Stimulated activated CD4-positive, alpha-beta T cell treated with anti-CD3 and anti-CD28 coated beads, Interleukin-2, amount 100 ng/mL, for 4 hours (primary cell): Measurements from ENCODE around the gene ZFHX3.
"Not testable (repeated sequence)": the region's sequence is repeated elsewhere in the genome, so short reads cannot be mapped to it uniquely, and the experiment has no call there.

Experiments
- DNase-seq: peaks from one replicate; pipeline ENCODE4 v3.0.0-alpha.2; 2020; ENCODE audit warnings: low read depth

Gene ZFHX3

DNA sequence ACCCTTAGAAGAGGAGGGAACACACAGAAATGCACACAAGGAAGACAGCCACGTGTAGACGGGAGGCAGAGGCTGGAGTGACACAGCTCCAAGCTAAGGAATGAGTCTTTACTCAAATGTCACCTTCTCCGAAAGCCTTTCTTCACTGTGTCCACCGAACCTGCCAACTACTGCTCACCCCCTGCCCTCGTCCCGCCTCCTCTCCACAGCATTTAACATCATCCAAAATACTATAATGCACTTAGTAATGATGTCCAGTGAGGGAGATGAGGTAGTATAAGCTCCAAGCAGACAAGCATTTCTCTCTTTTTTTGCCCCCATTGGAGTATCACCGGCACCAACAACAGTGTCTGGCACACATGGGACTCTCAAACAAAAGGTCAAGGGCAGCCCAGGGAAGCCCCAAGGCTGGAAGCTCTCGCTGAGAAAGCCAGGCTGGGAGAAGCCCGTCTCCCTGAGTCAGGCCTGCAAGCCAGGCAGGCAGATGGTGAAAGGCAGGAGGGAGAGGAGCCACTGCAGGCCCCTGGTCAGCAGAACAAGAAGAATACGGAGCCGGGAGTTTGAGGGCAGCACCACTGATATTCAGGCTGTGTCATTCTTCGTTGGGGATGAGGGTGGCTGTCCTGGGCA is 25.9 kb downstream of the ZFHX3 start:
- no peak for DNase-seq

DNA sequence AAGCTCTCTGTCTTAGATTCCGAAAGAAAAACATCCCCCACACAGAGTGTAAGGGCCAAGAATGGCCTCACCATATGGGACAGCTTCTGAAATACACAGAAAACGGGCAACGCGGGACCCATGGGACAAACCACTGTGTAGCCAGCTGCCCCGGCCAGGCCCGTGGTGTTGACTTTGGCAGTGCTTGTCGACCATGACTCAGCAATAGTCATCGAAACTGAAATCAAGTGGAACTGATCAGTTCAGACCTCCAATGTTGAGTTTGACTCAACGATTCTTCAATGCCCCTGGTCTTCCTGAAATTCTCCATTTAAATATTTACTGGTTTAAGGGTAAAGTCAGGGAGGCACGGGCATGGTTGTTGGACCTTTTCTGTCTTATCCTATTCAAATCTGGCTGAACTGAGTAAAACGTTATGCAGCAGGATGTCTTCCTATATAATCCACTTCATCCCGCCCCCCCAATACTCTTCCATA is 27.5 kb downstream of the ZFHX3 start:
- no peak for DNase-seq

DNA sequence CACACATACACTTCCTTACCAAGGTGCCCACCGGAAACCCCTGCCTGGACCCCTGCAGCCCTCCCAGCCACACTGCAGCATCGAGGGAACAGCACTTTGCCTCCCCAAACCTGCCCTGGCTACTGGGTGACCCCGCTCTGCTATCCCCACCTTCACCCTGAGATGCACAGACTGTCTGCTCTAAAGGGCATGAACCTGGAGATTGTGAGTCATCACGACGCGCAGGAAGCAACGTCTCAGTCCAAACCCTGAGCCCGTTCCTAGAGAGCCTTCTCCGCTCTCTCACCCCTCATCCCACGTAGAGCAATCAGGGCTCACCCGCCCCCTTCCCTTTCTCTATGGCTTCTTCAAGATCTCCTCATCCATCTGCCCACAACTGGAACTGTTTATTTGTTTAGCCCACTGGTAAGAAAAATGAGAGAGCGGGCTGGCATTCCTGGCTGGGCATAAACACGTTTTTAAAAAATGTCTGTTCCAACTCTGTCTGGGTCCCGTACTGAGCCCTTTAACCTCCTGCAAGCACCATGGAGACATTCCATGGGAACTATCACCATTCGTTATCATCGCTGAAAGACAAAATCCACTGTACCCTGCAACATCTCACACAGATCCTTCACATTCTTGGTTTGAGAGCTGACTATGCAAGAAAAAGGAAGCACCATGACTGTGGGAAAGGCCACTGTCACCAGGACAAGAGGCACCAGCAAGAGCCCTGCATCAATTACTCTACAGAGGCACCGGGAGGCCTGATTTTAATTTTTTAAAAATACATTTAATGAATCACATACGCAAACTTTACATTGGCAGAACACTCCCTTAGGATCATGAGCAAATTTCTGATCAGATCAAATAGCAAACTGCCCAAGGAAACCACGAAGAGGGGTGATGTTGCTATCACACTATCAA is 28.2 kb downstream of the ZFHX3 start:
- no peak for DNase-seq

DNA sequence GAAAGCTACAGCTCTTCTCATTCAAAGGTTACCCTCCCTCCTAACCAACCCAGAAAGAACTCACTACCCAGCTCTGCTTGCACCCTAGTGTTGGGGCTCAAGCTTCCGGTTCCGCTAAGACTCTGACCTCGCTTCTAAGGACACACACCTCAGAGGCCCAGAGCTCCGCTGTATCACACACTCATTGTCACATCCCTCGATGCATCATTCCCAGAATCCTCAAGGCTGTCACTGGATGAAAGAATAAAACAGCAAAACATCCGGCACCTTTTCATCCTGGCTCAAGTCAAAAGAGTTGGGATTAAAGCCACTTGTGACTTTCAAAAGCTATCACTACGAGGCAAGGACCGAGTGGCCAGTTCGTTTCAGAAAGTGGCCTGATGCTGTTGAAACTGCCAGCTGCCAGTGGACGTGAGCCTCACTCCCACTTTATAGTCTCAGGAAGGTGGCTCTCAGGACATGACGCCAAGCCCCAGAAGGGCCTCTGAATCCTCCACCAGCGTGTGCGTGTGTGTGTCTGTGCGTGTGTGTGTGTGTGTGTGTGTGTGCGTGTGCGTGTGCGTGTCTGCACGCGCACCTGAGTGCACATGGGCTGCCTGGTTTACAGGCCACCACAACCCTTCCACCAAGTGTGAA is 29.0 kb downstream of the ZFHX3 start:
- DNase-seq = no peak

DNA sequence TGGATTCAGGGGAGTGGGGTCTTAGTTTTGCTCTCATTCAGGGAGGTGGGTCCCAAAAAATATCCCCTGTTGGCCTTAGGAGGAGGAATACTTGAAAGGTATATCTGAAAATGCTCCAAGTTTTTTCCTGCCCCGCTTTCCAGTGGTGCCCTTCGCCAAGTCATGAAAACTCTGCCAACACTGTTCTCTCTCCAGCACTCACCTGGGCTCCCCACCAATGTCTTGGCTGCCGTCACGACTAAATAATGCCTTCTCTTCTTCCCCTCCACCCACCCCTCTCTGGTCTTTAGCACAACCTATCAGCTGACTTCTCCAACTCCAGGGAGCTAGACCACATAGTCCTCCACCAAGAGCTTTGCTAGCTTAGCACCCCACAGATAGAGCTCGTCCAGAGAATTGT is 30.6 kb downstream of the ZFHX3 start:
- DNase-seq = no peak

DNA sequence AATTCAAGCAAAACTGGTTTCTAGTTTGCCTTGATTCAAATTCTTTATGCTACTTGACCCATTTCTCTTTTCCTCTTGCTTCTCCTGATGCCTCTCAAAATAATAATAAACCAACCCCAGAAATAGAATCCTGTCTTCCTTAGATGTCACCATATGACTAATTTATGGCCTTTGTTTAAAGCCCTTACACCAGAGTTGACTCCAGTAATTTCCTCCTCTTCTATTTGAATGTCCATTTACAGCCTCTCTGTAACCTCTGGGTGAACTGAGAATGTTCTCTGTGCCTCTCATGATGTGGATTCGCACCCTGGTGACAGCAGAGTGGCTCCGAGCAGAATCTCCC is 31.5 kb downstream of the ZFHX3 start:
- DNase-seq = no peak

DNA sequence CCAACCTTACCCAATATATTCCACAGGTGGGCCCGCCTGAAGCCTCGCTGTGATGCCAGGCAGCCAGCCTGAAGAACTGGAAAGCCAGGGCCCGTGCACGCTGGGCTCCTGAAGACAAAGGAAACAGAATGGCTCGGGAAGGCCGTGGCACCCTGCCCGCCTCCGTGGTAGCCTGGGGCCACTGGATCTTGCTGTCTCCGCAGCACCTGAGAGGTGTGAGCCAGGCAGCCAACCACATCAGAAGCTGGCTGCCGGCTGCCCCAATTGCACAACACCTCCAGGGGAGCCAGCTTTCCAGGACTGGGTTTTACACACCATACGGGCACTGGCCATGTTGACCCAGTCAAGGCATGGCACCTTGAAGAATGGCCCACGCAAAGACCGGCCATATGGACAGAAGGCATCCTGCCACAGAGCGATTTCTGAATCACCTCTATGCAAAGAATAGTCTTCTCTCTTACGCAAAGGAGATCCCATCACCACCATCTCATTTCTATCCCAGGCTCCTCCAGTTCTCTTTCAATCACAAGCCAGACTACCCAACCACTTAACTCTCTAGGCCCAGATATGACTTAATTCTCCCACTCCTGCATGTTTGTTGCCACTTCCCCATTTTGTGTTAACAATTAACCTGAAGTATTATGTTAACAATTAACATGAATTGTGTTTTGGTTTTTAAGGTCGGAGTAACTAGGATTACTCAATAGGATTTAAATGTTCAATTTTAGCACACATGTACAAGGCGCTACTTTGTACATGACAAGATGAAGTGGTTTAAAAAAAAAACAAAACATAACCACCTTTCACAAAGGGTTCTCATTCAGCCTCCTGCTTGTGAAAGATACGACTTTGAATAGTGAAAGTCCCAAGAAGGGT is 32.1 kb downstream of the ZFHX3 start:
- DNase-seq = no peak

DNA sequence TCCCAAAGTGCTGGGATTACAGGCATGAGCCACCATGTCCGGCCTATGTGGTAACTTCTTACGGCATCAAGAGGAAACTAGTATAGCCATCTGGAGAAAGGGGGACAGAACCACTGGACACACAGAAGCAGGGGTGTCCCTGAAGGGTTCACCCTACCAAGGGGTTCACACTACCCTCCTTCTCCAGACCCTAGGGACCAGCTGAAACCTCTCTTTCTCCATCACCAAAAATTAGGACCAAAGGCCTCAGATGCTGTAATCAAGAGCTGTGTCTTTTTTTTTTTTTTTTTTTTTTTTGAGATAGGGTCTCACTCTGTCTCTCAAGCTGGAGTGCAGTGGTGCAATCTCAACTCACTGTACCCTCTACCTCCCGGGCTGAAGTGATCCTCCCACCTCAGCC is 33.2 kb downstream of the ZFHX3 start:
- DNase-seq = no peak

DNA sequence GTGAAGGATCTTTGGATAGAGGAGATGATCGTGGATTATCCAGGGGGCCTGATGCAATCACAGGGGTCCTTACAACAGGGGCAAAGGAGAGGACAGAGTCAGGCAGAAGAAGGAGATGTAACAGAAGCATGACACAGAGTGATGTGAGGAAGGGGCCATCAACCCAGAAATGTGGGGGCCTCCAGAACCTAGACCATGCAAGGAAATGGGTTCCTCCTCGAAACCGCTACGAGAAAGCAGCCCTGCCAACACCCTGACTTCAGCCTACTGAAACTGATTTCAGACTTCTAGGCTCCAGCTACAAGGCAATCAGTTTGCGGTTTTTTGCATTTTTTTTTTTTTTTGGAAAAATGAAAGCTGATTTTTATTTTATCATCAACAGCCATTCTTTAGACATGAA is 34.0 kb downstream of the ZFHX3 start:
- DNase-seq = no peak

DNA sequence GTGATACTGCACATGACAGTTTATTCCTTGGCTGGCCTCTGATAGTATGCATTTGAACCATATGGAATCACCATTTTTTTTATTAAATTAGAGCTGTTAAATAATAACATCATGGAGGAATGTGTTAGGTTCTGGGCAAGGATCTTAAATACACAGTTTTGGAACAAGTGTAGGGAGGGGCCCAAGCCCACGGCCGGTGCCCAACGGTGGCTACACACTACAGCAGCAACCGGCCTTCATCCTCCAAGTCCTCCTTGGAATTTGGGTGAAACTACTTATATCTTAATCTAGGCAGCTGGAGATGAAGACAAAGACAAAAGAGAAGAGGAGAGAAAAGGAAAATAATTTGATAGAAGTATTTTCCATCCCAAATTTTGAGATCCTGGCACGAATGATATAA is 35.6 kb downstream of the ZFHX3 start:
- no peak for DNase-seq

DNA sequence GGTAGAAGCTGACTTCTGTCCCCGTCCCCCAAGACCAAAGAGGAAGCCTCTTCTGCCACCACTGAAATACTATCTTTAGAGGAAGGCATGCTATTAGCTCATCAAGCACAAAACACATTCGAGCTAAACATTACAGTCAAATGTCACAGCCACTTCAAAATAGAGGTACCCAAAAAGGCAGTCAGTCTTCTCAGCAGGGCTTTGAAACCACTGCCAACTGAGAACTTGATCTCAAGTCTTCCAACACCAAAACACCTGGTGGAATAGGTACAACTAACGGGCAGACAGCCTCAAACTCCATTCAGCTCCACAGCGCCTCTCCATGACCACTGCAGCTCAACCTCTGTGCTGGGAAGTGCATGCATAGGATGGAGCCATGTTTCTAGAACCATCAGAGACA is 36.0 kb downstream of the ZFHX3 start:
- DNase-seq = no peak

DNA sequence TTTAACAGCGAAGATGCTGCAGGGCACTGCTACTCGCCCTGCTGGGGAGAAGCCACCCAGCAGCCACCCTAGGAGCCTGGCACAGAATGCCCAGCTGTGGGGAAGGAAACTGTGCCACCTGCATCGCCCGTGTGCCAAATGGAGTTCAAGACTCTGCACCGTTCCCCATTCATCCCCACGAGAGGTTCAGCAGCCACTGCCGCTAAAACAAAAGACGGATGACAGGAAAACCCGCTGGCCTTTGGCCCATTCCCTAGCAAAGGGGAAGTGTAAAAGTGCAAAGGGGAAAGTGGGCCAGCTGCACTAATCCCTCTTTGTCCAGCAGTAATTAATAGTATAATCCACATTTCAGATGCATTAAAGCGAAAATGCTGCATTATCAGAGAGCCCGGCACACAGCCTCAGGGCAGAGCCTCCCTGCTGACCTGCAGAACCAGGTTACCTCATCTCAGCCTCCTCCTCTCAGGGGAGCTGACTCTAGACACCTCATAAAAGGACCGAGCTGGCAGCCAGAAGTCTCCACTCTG is 37.7 kb downstream of the ZFHX3 start:
- no peak for DNase-seq

DNA sequence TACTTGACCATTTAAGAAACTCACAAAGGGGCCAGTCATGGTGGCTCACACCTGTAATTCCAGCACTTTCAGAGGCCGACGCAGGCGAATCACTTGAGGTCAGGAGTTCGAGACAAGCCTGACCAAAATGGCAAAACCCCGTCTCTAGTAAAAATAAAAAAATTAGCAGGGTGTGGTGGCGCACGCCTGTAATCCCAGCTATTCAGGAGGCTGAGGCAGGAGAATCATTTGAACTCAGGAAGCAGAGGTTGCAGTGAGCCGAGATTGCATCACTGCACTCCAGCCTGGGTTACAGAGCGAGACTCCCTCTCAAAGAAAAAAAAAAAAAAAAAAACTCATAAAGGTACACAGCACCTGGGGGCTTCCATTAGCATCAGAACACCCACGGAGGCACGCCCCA is 38.2 kb downstream of the ZFHX3 start:
- DNase-seq = not testable (repeated sequence)

DNA sequence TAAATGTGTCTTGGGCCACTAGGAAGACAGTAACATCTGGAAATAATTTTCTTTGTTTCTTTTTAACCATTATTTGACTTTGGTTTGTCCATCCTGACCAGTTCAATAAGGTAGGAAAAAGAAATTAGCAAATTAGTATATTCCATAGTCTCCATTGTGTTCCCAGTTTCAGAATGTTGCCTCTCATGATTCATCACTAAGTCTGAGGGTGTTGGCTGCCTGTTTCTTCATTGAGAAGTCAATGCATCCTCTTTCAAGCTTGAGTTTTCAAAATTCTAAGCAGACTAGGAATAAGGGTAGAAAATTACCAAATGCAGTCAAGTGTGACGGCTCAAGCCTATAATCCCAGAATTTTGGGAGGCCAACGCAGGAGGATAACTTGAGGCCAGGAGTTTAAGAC is 41.9 kb downstream of the ZFHX3 start:
- no peak for DNase-seq

DNA sequence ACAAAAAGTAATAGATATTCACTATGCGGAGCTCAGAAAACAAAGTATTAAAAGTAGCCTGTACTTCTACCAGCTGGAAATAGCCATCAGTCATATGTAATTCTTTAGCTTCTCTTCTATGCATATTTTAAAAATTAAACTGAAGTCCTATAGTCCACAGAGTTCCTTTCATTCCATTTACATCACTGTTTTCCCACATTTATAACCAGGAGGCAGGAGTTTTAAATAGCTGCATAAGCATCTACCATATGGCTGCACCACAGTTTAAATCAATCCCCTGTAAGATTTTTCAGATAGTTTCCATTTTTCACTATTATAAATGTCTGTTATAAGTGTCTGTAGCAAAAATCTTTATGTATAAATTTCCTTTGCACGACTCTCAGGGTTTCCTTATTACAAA is 45.1 kb downstream of the ZFHX3 start:
- no peak for DNase-seq

DNA sequence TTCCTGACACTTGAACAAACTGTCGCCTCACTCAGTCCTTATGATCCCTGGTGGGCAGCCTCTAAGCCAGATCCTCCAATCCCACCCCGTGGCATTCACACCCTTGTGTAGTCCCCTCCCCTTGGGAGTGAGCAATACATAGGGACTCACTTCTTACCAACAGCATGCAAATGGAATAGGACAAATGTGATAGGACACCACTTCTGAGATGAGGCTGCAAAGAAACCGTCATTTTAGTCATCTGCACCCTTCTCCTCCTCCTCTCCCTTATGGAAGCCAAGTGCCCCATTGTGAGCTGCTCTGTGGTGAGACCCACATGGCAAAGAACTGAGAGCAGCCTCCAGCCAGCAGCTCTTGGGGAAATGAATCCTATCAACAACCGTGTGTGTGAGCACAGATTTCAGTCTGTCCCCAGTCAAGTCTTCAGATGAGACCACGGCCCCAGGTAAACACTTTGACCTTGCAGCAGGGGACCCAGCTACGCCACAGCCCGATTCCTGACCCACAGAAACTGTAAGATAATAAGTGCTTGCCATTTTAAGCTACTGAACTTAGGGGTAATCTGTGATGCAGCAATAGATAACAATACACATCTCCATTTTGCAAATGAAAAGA is 46.9 kb downstream of the ZFHX3 start:
- DNase-seq = no peak

DNA sequence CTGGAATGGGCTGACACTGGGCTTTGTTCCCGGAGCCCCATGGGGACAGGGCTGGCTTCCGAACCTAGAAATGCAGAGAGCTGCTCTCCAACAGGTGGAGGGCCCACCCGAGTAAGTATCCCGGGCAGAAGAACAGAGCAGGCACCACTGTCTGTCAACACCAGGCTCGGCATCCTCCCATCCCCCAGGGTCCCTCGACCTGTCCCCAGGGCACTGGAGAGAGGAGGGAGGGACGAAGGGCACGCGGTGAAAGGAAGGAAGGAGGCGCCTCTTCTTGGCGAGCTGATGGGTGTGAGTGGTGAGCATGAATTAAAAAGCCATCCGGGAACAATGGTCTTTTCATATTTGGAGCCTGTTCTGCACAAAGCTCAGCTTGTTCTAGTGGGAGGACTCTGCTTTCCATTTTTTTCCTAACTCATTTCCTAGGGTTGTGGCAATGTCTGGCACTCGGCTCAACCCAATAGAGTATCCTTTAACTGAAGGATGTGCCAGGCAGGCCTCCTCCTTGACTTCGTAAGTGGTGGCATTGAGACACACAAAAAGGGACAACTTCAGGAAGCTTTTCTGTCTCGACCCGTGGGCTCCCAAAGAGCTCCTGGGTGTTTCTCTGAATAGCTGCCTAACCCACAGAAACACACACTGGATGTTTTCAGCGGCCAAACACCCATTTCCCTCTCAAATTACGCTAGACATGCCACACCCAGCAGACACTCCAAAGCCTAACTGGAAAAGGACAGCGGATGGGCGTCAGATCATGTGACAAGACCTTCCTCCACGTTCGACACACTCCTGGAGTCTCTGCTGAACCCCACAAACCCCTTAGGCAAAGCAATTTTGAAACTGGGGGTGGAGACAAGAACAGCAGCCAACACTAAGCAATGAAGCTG is 47.7 kb downstream of the ZFHX3 start:
- DNase-seq = no peak

DNA sequence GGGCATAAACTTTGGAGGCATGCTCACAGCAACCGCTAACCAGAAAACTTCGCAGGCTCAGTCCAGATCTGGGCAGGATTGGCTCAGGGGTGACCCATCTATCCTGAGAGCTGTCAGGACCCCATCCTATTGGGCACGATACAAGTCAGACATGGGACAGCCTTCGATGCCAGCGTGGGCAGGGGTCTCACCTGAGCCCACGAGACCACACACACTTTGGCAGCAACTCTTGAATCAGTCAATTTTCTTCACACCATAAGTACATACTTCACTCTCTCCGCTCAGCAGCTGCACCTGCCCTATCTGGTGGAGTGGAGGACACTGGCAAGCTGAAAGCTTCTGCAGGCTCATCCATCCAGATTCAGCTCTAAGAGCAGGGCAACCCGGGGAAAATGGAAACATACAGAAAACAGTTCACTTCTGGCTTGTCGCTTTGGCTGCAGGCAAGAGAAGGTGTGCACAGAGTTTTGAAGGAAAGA is 48.3 kb downstream of the ZFHX3 start:
- DNase-seq = no peak

DNA sequence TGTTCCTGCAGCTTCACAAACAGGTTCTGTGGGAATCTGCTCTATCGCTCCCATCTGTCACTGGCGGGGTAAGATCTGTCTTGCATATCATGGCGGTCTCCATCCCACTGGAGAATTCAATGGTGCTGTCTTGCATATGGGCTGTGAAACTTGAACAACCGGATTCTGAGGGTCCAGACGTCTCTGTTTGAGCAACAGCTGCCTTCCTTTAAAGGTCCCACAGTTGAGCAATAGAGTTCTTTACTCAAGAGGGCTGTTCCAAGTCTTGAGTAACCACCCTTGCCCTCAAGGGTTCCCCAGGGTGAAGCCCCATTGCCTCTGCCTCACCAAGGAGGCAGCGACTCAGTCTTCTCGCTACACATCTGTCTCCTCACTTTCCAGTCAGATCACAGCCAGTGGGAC is 50.8 kb downstream of the ZFHX3 start:
- no peak for DNase-seq

DNA sequence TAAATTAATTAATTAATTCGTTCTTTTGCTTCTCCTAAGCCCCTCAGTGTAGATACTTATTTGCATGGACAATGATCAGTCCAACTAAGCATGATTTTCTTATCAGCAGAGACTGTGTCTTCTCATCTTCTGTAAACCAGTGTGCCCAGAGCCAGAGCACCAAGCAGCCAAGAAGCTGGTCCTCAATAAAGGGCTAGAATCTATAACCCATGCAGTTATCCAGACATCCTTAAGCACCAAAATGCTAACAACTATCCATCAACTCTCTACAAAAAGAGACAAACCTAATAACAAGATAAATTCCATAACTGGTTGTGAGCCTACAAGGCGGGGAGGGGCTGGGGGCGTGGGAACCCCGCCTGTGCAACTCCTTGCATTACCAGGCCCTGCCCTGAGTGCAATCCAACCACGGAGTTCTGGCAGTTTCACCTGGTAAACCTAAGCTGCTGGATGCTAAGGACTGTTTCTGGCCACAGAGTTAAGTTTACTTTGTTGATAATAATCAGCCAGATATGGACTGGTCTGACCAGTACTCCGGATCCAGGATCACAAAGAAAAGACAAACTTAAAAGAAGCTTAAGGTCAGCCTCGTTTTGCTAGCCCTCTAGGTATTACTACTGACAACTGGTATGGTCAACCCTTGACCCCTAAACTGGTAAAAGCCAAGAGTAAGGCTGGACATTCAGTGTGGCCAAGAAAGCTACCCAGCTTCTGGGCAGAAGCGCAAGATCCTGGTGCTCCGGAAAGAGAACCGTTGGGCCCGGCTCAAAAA is 51.5 kb downstream of the ZFHX3 start:
- DNase-seq = no peak
